ENCODE results near the gene SLC35E2B. TPM values are rescaled to one million over a fixed set of nuclear protein-coding genes. Genes with fewer than 3 reads are reported as not detected.

SLC35E2B gene
- total and polyA plus RNA-seq, 2 of the 8 experiments (the other 6 are each of a cell fraction or from before 2014, with no cell fraction given) = 25.9 to 46.7 TPM

GRCh38 chr1:1630191-1630964 lies 62.2 kb downstream of the SLC35E2B start (continued):
- TF ChIP-seq RNF2 (IDR thresholded peaks at IDR 0.05; ENCODE audit: borderline replicate concordance, low read depth, low read length, missing control alignments, poor library complexity, severe bottlenecking) (no peak), TCF12 (IDR thresholded peaks at IDR 0.05; ENCODE audit: low read depth, low read length) (peak; percentile 80; the same call in 1 of the 2 replicates), BCL11A (IDR thresholded peaks at IDR 0.05; ENCODE audit: low read depth in 2 of 2, low read length in 2 of 2) (no peak), CHD2 (IDR thresholded peaks at IDR 0.05; ENCODE audit: low read length) (no peak), USF2 (IDR thresholded peaks at IDR 0.05; ENCODE audit: low read length) (no peak), SUZ12 (IDR thresholded peaks at IDR 0.05; ENCODE audit: low read length) (no peak), JUND (IDR thresholded peaks at IDR 0.05; ENCODE audit: low read length) (no peak), RXRA (IDR thresholded peaks at IDR 0.05; ENCODE audit: insufficient read depth, low read depth, low read length) (no peak), NRF1 (IDR thresholded peaks at IDR 0.05; ENCODE audit: low read depth, low read length) (peak; percentile 73), MAX (IDR thresholded peaks at IDR 0.05) (peak; percentile 100), HDAC6 (IDR thresholded peaks at IDR 0.05; ENCODE audit: low read depth, low read length) (no peak), SRF (IDR thresholded peaks at IDR 0.05; ENCODE audit: low read depth, low read length) (no peak), BRCA1 (IDR thresholded peaks at IDR 0.05; ENCODE audit: low read depth, low read length) (no peak), EZH2 (IDR thresholded peaks at IDR 0.05; ENCODE audit: low read depth, low read length, severe bottlenecking) (no peak), ATF2 (IDR thresholded peaks at IDR 0.05; ENCODE audit: low read length) (no peak), ZNF274 (IDR thresholded peaks at IDR 0.05; ENCODE audit: borderline replicate concordance, extremely low read depth, low read length) (no peak), EGR1 (IDR thresholded peaks at IDR 0.05; ENCODE audit: borderline replicate concordance, low read depth, low read length) (no peak; the same call in 1 of the 2 replicates), GTF2F1 (IDR thresholded peaks at IDR 0.05; ENCODE audit: borderline replicate concordance, low read depth, low read length) (peak; percentile 50; the same call in 1 of the 2 replicates), SAP30 (IDR thresholded peaks at IDR 0.05; ENCODE audit: insufficient read depth, insufficient replicate concordance, low read length) (no peak), ASH2L (IDR thresholded peaks at IDR 0.05; ENCODE audit: low read length) (no peak), CREB1 (IDR thresholded peaks at IDR 0.05) (peak; percentile 67)

All from H1 (cell line).